Trophoblast cell (in vitro differentiated cells and primary cell): ENCODE data around the gene TSPAN5.

Source experiments
- DNase-seq, 2 donors: peaks; one replicate each; pipeline ENCODE4 v3.0.0-alpha.2; 2016
- H2AFZ ChIP-seq: 2 replicates; pipeline ENCODE4 v1.6.1; 2013; ENCODE audit warnings: low read length, moderate library complexity, mild to moderate bottlenecking; ENCODE audit not compliant: insufficient read depth, poor library complexity
- H2AK5ac ChIP-seq: 2 replicates; pipeline ENCODE4 v1.6.1; 2013; ENCODE audit warnings: mild to moderate bottlenecking, low read length
- H2BK120ac ChIP-seq: 2 replicates; pipeline ENCODE4 v1.6.1; 2013; ENCODE audit warnings: low read length, mild to moderate bottlenecking, moderate library complexity; ENCODE audit not compliant: insufficient read depth, poor library complexity
- H2BK12ac ChIP-seq: 2 replicates; pipeline ENCODE4 v1.6.1; 2013; ENCODE audit warnings: mild to moderate bottlenecking, low read length, moderate library complexity
- H2BK5ac ChIP-seq: 2 replicates; pipeline ENCODE4 v1.6.1; 2013; ENCODE audit warnings: low read length, low read depth, moderate library complexity, mild to moderate bottlenecking; ENCODE audit not compliant: poor library complexity
- H3K14ac ChIP-seq: 2 replicates; pipeline ENCODE4 v1.6.1; 2013; ENCODE audit warnings: mild to moderate bottlenecking, low read length
- H3K18ac ChIP-seq: 2 replicates; pipeline ENCODE4 v1.6.1; 2013; ENCODE audit warnings: mild to moderate bottlenecking, low read length
- H3K23ac ChIP-seq: 2 replicates; pipeline ENCODE4 v1.6.1; 2013; ENCODE audit warnings: low read length
- H3K27ac ChIP-seq: 2 replicates; pipeline ENCODE4 v1.5.1; 2013; ENCODE audit warnings: low read depth, mild to moderate bottlenecking, inconsistent platforms, low read length, moderate library complexity
- H3K27me3 ChIP-seq: 2 replicates; pipeline ENCODE4 v1.6.1; 2013; ENCODE audit warnings: inconsistent platforms, mild to moderate bottlenecking, low read length, moderate library complexity; ENCODE audit not compliant: insufficient read depth
- H3K36me3 ChIP-seq, 2 experiments: 1 replicate in 1 of 2; 2 replicates in 1 of 2; pipeline ENCODE4 v1.6.1; 2013; ENCODE audit warnings: low read length in 2 of 2, mild to moderate bottlenecking in 2 of 2, moderate library complexity in 1 of 2; ENCODE audit not compliant: insufficient read depth in 2 of 2, control insufficient read depth in 1 of 2
- H3K4ac ChIP-seq: 2 replicates; pipeline ENCODE4 v1.6.1; 2013; ENCODE audit warnings: low read depth, mild to moderate bottlenecking, low read length, moderate library complexity
- H3K4me1 ChIP-seq, 2 experiments: 1 replicate in 1 of 2; 2 replicates in 1 of 2; pipeline ENCODE4 v1.6.1; 2013; ENCODE audit warnings: low read length in 2 of 2, mild to moderate bottlenecking in 2 of 2, moderate library complexity in 1 of 2; ENCODE audit not compliant: insufficient read depth in 2 of 2, control insufficient read depth in 1 of 2
- H3K4me2 ChIP-seq: 2 replicates; pipeline ENCODE4 v1.6.1; 2013; ENCODE audit warnings: inconsistent platforms, mild to moderate bottlenecking, low read length, moderate library complexity
- H3K4me3 ChIP-seq: 2 replicates; pipeline ENCODE4 v1.5.1; 2013; ENCODE audit warnings: mild to moderate bottlenecking, low read depth, low read length, inconsistent platforms
- H3K79me1 ChIP-seq: one replicate; pipeline ENCODE4 v1.6.1; 2013; ENCODE audit warnings: low read length
- H3K79me2 ChIP-seq: 2 replicates; pipeline ENCODE4 v1.6.1; 2013; ENCODE audit warnings: low read length, mild to moderate bottlenecking; ENCODE audit not compliant: control insufficient read depth, insufficient read depth, poor library complexity
- H3K9ac ChIP-seq: 2 replicates; pipeline ENCODE4 v1.6.1; 2013; ENCODE audit warnings: mild to moderate bottlenecking, low read length
- H3K9me3 ChIP-seq: 2 replicates; pipeline ENCODE4 v1.6.1; 2013; ENCODE audit warnings: low read depth, mild to moderate bottlenecking, control low read depth, inconsistent platforms, low read length; ENCODE audit not compliant: insufficient read depth
- H4K12ac ChIP-seq: 2 replicates; pipeline ENCODE4 v1.6.1; 2013; ENCODE audit warnings: low read depth, mild to moderate bottlenecking, low read length, moderate library complexity
- H4K8ac ChIP-seq: 2 replicates; pipeline ENCODE4 v1.6.1; 2013; ENCODE audit warnings: low read depth, mild to moderate bottlenecking, low read length, moderate library complexity
- H4K91ac ChIP-seq: one replicate; pipeline ENCODE4 v1.6.1; 2013; ENCODE audit warnings: low read depth, mild to moderate bottlenecking, low read length, moderate library complexity
- WGBS: extraction: QIAGEN DNeasy Blood & Tissue Kit; methylation state at CpG from one replicate; pipeline ENCODE4 v1.1.7; 2013; ENCODE audit warnings: missing lambda C conversion rate; ENCODE audit not compliant: insufficient read length, insufficient coverage; ENCODE audit errors: extremely low coverage; 5-methylcytosine and 5-hydroxymethylcytosine counted together

Gene TSPAN5

DNA sequence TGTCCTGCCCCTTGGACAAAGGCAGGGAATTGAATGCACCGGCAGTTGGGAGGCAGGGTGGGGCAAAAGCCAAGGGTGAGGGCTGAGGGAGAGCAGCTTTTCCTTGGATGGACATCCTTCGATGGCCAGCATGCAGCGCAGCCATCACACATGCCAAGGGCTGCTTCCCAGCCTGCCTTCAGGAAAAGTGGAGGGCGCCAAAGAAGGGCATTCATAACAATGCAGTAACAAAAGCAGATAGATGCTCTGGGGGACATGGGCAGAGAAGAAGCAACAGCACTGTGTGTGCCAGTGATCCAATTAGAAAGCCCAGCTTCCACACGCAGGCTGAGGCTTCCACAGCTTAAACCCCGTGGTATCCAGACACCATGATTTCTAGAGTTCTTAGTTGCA is 71.5 kb downstream of the TSPAN5 start:
- Histone ChIP-seq H3K27me3 (no peaks in the 10 kb centered on the region), H3K4me1 (peaks cover 0 to 2% of the 10 kb centered on the region in 2 experiments), H3K14ac (peak overlapping the region; percentile 4), H3K4ac (no peak overlapping the region), H4K8ac (no peak overlapping the region), H2BK12ac (no peak overlapping the region), H3K36me3 (no peaks in the 10 kb centered on the region), H4K91ac (no peak overlapping the region), H4K12ac (no peak overlapping the region), H3K23ac (no peak overlapping the region), H3K9ac (no peak overlapping the region), H2AK5ac (no peak overlapping the region), H2AFZ (no peak overlapping the region), H2BK5ac (no peak overlapping the region), H2BK120ac (no peak overlapping the region), H3K18ac (no peak overlapping the region), H3K79me1 (no peaks in the 10 kb centered on the region), H3K27ac (no peak overlapping the region), H3K4me3 (peak overlapping the region; percentile 13), H3K79me2 (no peaks in the 10 kb centered on the region), H3K9me3 (no peaks in the 10 kb centered on the region), H3K4me2 (no peak overlapping the region)
- WGBS: no CpG with 5 or more reads among the region's 6 CpGs
- DNase-seq: no peak

DNA sequence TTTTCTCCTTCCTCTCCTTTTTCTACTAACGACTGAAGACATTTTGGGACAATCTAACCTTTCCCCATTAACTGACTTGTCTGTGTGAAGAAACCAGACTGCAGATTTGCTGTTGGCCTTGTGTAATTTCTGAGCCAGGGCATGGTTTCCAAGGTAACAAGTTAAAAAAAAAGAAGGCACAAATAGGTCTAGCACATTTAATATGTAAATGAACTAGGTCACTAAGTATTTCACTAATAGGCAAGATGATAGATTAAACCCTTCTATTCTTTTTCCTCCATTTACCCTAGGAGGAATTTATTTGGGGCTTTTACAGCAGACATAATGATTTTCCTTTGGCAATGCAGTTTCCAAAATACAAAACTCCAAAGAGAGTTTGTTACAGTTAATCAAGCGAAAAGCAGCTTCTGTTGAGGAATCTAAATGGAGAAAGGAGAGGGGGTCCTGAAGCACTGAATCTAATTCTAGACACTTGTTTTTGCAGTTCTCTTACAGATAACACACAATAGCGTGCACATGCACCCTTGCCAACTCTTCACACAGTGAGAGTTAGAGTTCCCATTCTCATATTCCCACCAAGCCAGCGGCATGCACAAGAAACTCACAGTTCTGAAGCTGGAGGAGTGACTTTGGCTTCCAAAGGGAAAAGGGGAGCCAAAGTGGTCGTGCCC is 72.0 kb downstream of the TSPAN5 start:
- Histone ChIP-seq H3K27ac (no peak overlapping the region), H3K18ac (no peak overlapping the region), H3K4me1 (peaks cover 0 to 2% of the 10 kb centered on the region in 2 experiments), H2AFZ (no peak overlapping the region), H3K9me3 (no peaks in the 10 kb centered on the region), H4K12ac (no peak overlapping the region), H3K14ac (peak overlapping the region; percentile 4), H3K9ac (no peak overlapping the region), H3K4me2 (no peak overlapping the region), H3K4ac (no peak overlapping the region), H2AK5ac (no peak overlapping the region), H3K79me1 (no peaks in the 10 kb centered on the region), H3K79me2 (no peaks in the 10 kb centered on the region), H2BK5ac (no peak overlapping the region), H4K8ac (no peak overlapping the region), H4K91ac (no peak overlapping the region), H3K36me3 (no peaks in the 10 kb centered on the region), H3K4me3 (peak overlapping the region; percentile 13), H2BK120ac (no peak overlapping the region), H2BK12ac (no peak overlapping the region), H3K27me3 (no peaks in the 10 kb centered on the region), H3K23ac (no peak overlapping the region)
- no CpG with 5 or more reads among the region's 5 CpGs for WGBS
- DNase-seq: no peak

- Histone ChIP-seq H3K27me3 (no peaks in the 10 kb centered on the region), H2BK120ac (no peak overlapping the region), H2AFZ (no peak overlapping the region), H3K23ac (no peak overlapping the region), H2BK5ac (no peak overlapping the region), H3K4me1 (peaks cover 0 to 2% of the 10 kb centered on the region in 2 experiments), H4K8ac (no peak overlapping the region), H3K79me1 (no peaks in the 10 kb centered on the region), H3K4me2 (no peak overlapping the region), H3K9ac (no peak overlapping the region), H2BK12ac (no peak overlapping the region), H3K79me2 (no peaks in the 10 kb centered on the region), H4K12ac (no peak overlapping the region), H3K36me3 (no peaks in the 10 kb centered on the region), H2AK5ac (no peak overlapping the region), H3K27ac (no peak overlapping the region), H3K4me3 (no peak overlapping the region), H3K4ac (no peak overlapping the region), H3K9me3 (no peaks in the 10 kb centered on the region), H4K91ac (no peak overlapping the region), H3K18ac (no peak overlapping the region), H3K14ac (no peak overlapping the region)
- no CpG with 5 or more reads among the region's 2 CpGs for WGBS
- no peak for DNase-seq
Measured at GRCh38 chr4:98585596-98585995, 72.8 kb downstream of the TSPAN5 start.

- Histone ChIP-seq H4K91ac (no peak overlapping the region), H4K12ac (no peak overlapping the region), H3K4ac (no peak overlapping the region), H3K9me3 (no peaks in the 10 kb centered on the region), H3K4me2 (no peak overlapping the region), H3K27me3 (no peaks in the 10 kb centered on the region), H2AK5ac (no peak overlapping the region), H3K14ac (no peak overlapping the region), H3K9ac (no peak overlapping the region), H3K23ac (no peak overlapping the region), H3K79me2 (no peaks in the 10 kb centered on the region), H3K18ac (no peak overlapping the region), H3K4me3 (no peak overlapping the region), H2BK120ac (no peak overlapping the region), H3K4me1 (peaks cover 0 to 2% of the 10 kb centered on the region in 2 experiments), H2BK12ac (no peak overlapping the region), H3K36me3 (no peaks in the 10 kb centered on the region), H2BK5ac (no peak overlapping the region), H3K27ac (no peak overlapping the region), H4K8ac (no peak overlapping the region), H2AFZ (no peak overlapping the region), H3K79me1 (no peaks in the 10 kb centered on the region)
- DNase-seq: no peak
- WGBS: no CpG with 5 or more reads among the region's 1 CpG
Measured at GRCh38 chr4:98584265-98584664, 74.1 kb downstream of the TSPAN5 start.
